Heart left ventricle (tissue), 16 donors: Measurements from ENCODE around the gene LMTK2. TPM values are rescaled to one million over a fixed set of nuclear protein-coding genes. Genes with fewer than 3 reads are reported as not detected.
A peak's percentile ranks its signal among the peaks of the same experiment; 100 is the strongest.

Experiments
- ATAC-seq, 4 donors: fragments of 200-7000 bp; cut with Tn5 transposase; one replicate each; pipeline ENCODE4 v1.9.1; 2020 to 2022; ENCODE audit warnings: moderate library complexity in 4 of 4, mild to moderate bottlenecking in 3 of 4, moderate number of reproducible peaks in 1 of 4
- DNase-seq, 5 donors: peaks; one replicate each; pipeline ENCODE4 v3.0.0-alpha.2; 2020
- H3K27ac ChIP-seq, 12 donors: fragments of 200-600 bp; sonication (generic) in 4 of 12; one replicate each; pipeline versions ENCODE4 v1.5.0 to v1.8.0; 2016 to 2022; ENCODE audit warnings: mild to moderate bottlenecking in 2 of 12
- H3K27me3 ChIP-seq, 9 donors: fragments of 200-600 bp; sonication (generic) in 2 of 9; one replicate each; pipeline versions ENCODE4 v1.5.1 to v1.8.0; 2016 to 2022; ENCODE audit warnings: mild to moderate bottlenecking in 3 of 9
- H3K36me3 ChIP-seq, 9 donors: fragments of 200-600 bp; sonication (generic) in 2 of 9; one replicate each; pipeline versions ENCODE4 v1.5.0 to v1.8.0; 2018 to 2022; ENCODE audit warnings: mild to moderate bottlenecking in 2 of 9
- H3K4me1 ChIP-seq, 12 donors: fragments of 200-600 bp; sonication (generic) in 4 of 12; one replicate each; pipeline versions ENCODE4 v1.5.0 to v1.8.0; 2016 to 2022; ENCODE audit warnings: mild to moderate bottlenecking in 3 of 12
- H3K4me3 ChIP-seq, 12 donors: fragments of 200-600 bp; sonication (generic) in 4 of 12; one replicate each; pipeline versions ENCODE4 v1.5.0 to v1.8.0; 2017 to 2022; ENCODE audit warnings: mild to moderate bottlenecking in 9 of 12, moderate library complexity in 4 of 12
- H3K9me3 ChIP-seq, 12 donors: fragments of 200-600 bp; sonication (generic) in 4 of 12; one replicate each; pipeline versions ENCODE4 v1.5.0 to v1.8.0; 2016 to 2022; ENCODE audit warnings: mild to moderate bottlenecking in 1 of 12
- CTCF ChIP-seq, 12 donors: fragments of 200-600 bp; sonication (generic) in 4 of 12; IDR thresholded peaks; one replicate each; pipeline versions ENCODE4 v1.5.0 to v1.8.0; 2018 to 2022; ENCODE audit warnings: antibody characterized with exemption in 12 of 12, mild to moderate bottlenecking in 5 of 12
- POLR2A ChIP-seq, 2 donors: fragments of 450-650 bp; IDR thresholded peaks; one replicate each; pipeline ENCODE4 v1.6.1; 2017; ENCODE audit warnings: antibody characterized with exemption in 2 of 2, mild to moderate bottlenecking in 2 of 2, moderate library complexity in 2 of 2
- WGBS, 4 donors: extraction: QIAGEN DNeasy Blood & Tissue Kit in 2 of 4; methylation state at CpG; one replicate each; pipeline versions ENCODE4 v1.1.5 to v1.1.7; 2013 to 2018; 5-methylcytosine and 5-hydroxymethylcytosine counted together
- intact Hi-C, 10 donors: fragments of 100-400 bp; cut with DNase I; formaldehyde crosslinking; loops; one replicate each; pipeline versions ENCODE4 v1.11.1 to v1.14.2; 2022
- polyA plus RNA-seq, 2 donors: library from polyadenylated mRNA; stranded (reverse); fragments of 200-250 nt; gene quantifications; one replicate each; pipeline ENCODE4 v1.2.3, GENCODE V29; 2013
- total RNA-seq, 9 donors: library from RNA; depleted of rRNA in 2 of 9; stranded (reverse); fragments of >200 nt in 2 of 9; fragmentation: NEBNext Ultra II Directional in 3 of 9; extraction: Animal tissue kit (Norgen Biotek cat#: 25700) in 3 of 9; gene quantifications; one replicate each; pipeline versions ENCODE4 v1.1.0 to v1.2.4, GENCODE V29; 2016 to 2023
- donor health status: ischemic (EF 13 %, LVEDD 7.1; RV severe dilation, severe dysfunction).
- donor health status: healthy with polysubstance abuse.
- donor health status: DM: no; HTN: yes; CAD: no.
- donor health status: DM: no; HTN: no; CAD: no.
- donor health status: ischemic (EF 25% LVEDD 6.9; RV normal size, moderate dysfunction).
- donor health status: ischemic (EF 25% LVEDD 5.7; RV mildly dilated, moderate dysfunction).
- donor health status: healthy.
- donor health status: DM: yes; HTN: yes; CAD: no.
- donor health status: ischemic (EF 35%, LVEDD 5.7; RV mildly dilated, moderate dysfunction).
- donor health status: nonischemic (EF 11% LVEDD 7.7; RV severe dilation, severe dysfunction).
- donor health status: DM: yes; HTN: yes; CAD: no.
- donor health status: PGD.
- donor health status: ischemic (EF 29% LVEDD 5.4; RV normal size, mild dysfunction).
- donor health status: nonischemic (EF 23%, LVEDD 6.1; RV moderate dilation, normal function).

Gene LMTK2
- total and polyA plus RNA-seq, 11 donors: 6.3 to 58.3 (median 27.3) TPM

- no peak overlapping the region for H3K4me3 ChIP-seq
- ATAC-seq (no peak), DNase-seq (peak in 1 of 5 donors; percentile 24)
- no peak overlapping the region for H3K27ac ChIP-seq
- peaks cover 0 to 42% (median 32%) of the 10 kb centered on the region in 9 donors for H3K36me3 ChIP-seq
- H3K9me3 ChIP-seq: no peaks in the 10 kb centered on the region
- 93 to 97% (median 94%) methylated on average over 17 of the region's 17 CpGs for WGBS, 4 donors
- TF ChIP-seq POLR2A (IDR thresholded peaks at IDR 0.05): no peak
- TF ChIP-seq CTCF (IDR thresholded peaks at IDR 0.05): no peak
- peaks cover 0 to 9% (median 0%) of the 10 kb centered on the region in 9 donors for H3K27me3 ChIP-seq
- intact Hi-C loops: no loop called here
- peaks cover 0 to 11% (median 0%) of the 10 kb centered on the region in 12 donors for H3K4me1 ChIP-seq
Measured at GRCh38 chr7:98209166-98209920, 102.7 kb downstream of the LMTK2 start.

GRCh38 chr7:98210513-98211220 is 104.0 kb downstream of the LMTK2 start:
- DNase-seq (peak in 1 of 5 donors; percentile 64), ATAC-seq (peak in 2 of 4 donors; percentile 9 to 28)
- no peaks in the 10 kb centered on the region for H3K9me3 ChIP-seq
- peaks cover 0 to 11% (median 0%) of the 10 kb centered on the region in 12 donors for H3K4me1 ChIP-seq
- intact Hi-C loops: no loop called here
- H3K4me3 ChIP-seq: peak overlapping the region in 8 of 12 donors; percentile 15 to 49 (median 29)
- H3K27me3 ChIP-seq: peaks cover 0 to 9% (median 0%) of the 10 kb centered on the region in 9 donors
- peaks cover 0 to 29% (median 21%) of the 10 kb centered on the region in 9 donors for H3K36me3 ChIP-seq
- TF ChIP-seq POLR2A (IDR thresholded peaks at IDR 0.05) (no peak), CTCF (IDR thresholded peaks at IDR 0.05) (no peak)
- no peak overlapping the region for H3K27ac ChIP-seq
- WGBS, 4 donors: 3 to 7% (median 5%) methylated on average over 12 to 48 of the region's 49 CpGs

- peak in 1 of 4 donors; percentile 27 for ATAC-seq
- no peak for TF ChIP-seq POLR2A (IDR thresholded peaks at IDR 0.05)
- no peak for TF ChIP-seq CTCF (IDR thresholded peaks at IDR 0.05)
- Histone ChIP-seq H3K36me3 (peaks cover 0 to 30% (median 21%) of the 10 kb centered on the region in 9 donors), H3K9me3 (no peaks in the 10 kb centered on the region), H3K27ac (no peak within 1 kb of the TSS), H3K4me3 (peak within 1 kb of the TSS in 9 of 12 donors; percentile 19 to 49 (median 36)), H3K27me3 (peaks cover 0 to 9% (median 0%) of the 10 kb centered on the region in 9 donors), H3K4me1 (peaks cover 0 to 11% (median 0%) of the 10 kb centered on the region in 12 donors)
- DNase-seq: peak in 1 of 5 donors; percentile 64
- WGBS, 4 donors: 4 to 48% (median 4%) methylated on average over 3 to 44 of the region's 45 CpGs; no CpG with 5 or more reads in 1 of the 4 donors
- intact Hi-C loops: no loop called here
Measured at GRCh38 chr7:98211221-98211675, 104.6 kb downstream of the LMTK2 start, which contains the start of gene BHLHA15. TSS of gene BHLHA15 (plus strand) at chr7:98211439. CDS start at chr7:98212310, 871 bp downstream.
